PFSK-1 (cell line): ENCODE data around the gene PRLR.

Experiments
- FOXP2 ChIP-seq: optimal IDR thresholded peaks from 2 replicates; pipeline ENCODE3; 2011; ENCODE audit warnings: borderline replicate concordance, control low read depth, inconsistent platforms; ENCODE audit not compliant: insufficient read depth; ENCODE audit errors: extremely low read length, extremely low read depth
- POLR2AphosphoS5 ChIP-seq: IDR thresholded peaks from 2 replicates; pipeline ENCODE4 v1.6.1; 2012; ENCODE audit warnings: low read depth, mild to moderate bottlenecking, control low read depth, low read length, moderate library complexity
- REST ChIP-seq, 2 experiments: IDR thresholded peaks; 2 replicates each; pipeline versions ENCODE4 v1.6.1 to v1.8.0; 2011 to 2012; ENCODE audit warnings: low read depth in 2 of 2, low read length in 2 of 2, control low read depth in 1 of 2, inconsistent platforms in 1 of 2, mild to moderate bottlenecking in 1 of 2, moderate library complexity in 1 of 2; ENCODE audit not compliant: insufficient read depth in 1 of 2
- SIN3A ChIP-seq: IDR thresholded peaks from 2 replicates; pipeline ENCODE4 v1.6.1; 2012; ENCODE audit warnings: mild to moderate bottlenecking, low read length, moderate library complexity, borderline replicate concordance; ENCODE audit not compliant: insufficient read depth
- TAF1 ChIP-seq: IDR thresholded peaks from 2 replicates; pipeline ENCODE4 v1.6.1; 2012; ENCODE audit warnings: low read length, control low read depth, borderline replicate concordance; ENCODE audit not compliant: insufficient read depth

- no peak for TF ChIP-seq TAF1
- TF ChIP-seq POLR2AphosphoS5: no peak
- TF ChIP-seq SIN3A: no peak
- no peak for TF ChIP-seq REST (IDR thresholded peaks at IDR 0.05; ENCODE audit: insufficient read depth in 1 of 2, low read depth in 2 of 2, low read length in 2 of 2)
- TF ChIP-seq FOXP2: no peak
Observed at GRCh38 chr5:35131723-35132122, 98.6 kb downstream of the PRLR start.
